Measurements from ENCODE around the gene NPIPA1.
"Not testable (repeated sequence)": the region's sequence is repeated elsewhere in the genome, so short reads cannot be mapped to it uniquely, and the experiment has no call there.

Gene NPIPA1

DNA sequence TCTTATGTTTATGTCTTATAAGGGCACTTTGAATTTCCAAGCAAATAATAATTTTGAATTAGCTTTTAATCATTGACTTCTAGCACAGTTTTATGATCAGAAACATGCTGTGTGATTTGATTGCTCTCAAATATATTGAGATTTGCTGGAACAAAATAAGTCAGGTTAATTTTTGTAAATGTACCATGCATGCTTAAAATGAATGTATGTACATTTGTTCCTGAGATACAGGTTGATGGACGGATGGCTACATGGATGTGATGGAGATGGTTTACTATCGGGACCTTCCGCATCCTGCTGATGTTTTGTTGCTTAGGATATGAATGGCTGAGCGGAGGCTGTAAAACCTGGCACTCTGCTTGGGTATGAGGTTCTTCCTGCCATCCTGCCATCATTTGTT, at the start of gene NPIPA1:
NPIPA1 (plus strand) TSS at position 301 of the 400 bp plus-strand sequence; CDS start at position 301, 0 bp downstream.
- not testable (repeated sequence) for DNase-seq

DNA sequence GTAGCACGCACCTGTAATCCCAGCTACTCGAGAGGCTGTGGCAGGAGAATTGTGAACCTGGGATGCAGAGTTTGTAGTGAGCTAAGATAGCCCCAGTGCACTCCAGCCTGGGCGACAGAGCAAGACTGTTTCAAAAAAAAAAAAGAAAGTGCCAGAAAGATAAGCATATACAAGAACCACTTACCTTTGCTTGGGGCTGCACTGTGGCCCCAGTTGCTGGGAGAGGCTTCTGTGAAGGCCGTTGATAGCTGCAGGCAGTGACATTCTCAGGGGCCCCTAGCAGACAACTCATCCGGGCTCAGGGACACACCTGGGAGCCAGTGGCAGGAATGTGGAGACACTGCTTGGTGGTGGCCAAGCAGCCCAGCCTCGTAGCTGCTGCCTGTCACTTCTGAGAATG, 45.1 kb upstream of the NPIPA1 start:
- DNase-seq, result not testable (repeated sequence)

DNA sequence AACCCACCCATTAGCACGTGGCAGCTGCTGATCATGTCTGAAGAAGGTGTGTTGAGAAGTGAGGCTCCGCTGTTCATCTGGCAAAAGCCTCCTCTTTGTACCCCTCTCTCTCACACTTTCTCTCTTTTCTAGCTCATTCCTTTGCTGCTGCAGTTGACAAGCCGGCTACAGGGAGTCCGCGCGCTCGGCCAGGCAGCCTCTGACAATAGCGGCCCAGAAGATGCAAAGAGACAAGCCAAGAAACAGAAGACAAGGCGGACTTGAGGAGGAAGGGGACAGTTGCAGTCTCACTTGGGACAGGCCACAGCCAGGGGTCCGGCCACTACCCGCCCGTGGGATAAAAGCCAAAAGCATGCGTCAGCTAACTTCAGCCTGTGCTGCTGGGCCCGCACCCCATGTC, 41.9 kb upstream of the NPIPA1 start:
- DNase-seq, result not testable (repeated sequence)

DNA sequence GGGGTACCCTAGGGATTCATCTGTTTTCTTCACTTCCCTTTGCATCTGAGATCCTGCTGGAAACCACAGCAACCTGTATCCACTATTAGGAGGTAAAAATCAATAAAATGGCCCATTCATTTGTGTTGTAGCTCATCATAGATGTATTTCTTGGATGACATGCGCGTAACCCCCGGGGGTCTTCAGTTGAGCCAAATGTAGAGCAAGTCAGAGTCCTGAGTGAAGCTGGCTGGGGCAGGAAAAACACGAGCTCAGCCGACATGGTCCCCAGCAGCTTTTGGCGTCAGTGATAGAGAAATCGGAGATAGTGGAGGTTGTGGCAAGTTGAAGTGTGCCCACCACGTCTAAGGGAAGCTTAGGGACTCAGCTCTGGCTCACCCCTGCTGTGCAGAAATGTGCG, 41.2 kb upstream of the NPIPA1 start:
- DNase-seq, result not testable (repeated sequence)

DNA sequence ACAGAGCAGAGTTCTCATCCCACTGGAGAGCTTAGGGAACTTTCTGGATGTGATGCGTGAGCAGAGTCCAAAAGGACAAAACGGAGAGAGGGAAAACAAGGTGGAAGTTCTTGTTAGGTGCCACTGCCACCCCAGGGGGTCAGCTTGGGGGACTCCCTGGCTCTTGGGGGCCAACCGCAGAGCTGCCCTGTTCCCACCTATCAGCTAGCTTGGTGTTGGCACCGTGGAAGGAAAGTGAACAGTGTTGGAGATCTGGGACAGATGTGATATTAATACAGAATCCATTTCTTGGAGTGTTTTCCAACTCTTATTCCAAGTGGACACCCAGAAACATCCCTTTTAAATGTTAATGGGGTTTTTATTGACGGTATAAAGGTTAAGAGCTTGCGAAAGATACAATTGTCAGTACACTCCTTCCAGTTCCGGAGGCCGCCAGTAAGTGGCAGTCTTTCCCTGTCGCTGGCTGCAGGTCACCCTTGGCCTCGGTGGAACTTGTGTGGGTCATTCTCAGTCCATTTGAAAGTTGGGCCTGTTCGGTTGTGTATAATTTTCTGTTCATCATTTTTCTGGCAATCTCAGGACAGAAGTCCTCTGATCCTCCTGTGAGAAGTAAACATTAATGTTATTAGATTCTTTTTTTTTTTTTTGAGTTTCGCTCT, 40.1 kb upstream of the NPIPA1 start:
- DNase-seq, result not testable (repeated sequence)

DNA sequence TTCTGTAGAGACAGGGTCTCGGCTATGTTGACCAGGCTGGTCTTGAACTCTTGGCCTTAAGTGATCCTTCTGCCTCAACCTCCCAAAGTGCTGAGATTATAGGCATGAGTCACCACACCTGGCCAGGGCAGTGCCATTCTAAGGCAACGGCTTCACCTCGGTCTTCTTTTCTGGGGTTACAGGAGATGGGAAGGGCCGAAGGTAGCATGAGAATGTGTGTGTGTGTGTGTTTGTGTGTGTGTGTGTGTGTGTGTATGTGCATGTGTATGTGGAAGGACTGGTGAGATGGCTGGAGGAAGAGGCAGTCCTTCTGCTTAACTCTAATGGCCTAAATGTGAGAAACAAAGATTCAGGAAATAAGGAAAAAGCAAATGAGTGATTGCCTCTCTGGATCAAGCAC, 39.1 kb upstream of the NPIPA1 start:
- DNase-seq, result not testable (repeated sequence)

DNA sequence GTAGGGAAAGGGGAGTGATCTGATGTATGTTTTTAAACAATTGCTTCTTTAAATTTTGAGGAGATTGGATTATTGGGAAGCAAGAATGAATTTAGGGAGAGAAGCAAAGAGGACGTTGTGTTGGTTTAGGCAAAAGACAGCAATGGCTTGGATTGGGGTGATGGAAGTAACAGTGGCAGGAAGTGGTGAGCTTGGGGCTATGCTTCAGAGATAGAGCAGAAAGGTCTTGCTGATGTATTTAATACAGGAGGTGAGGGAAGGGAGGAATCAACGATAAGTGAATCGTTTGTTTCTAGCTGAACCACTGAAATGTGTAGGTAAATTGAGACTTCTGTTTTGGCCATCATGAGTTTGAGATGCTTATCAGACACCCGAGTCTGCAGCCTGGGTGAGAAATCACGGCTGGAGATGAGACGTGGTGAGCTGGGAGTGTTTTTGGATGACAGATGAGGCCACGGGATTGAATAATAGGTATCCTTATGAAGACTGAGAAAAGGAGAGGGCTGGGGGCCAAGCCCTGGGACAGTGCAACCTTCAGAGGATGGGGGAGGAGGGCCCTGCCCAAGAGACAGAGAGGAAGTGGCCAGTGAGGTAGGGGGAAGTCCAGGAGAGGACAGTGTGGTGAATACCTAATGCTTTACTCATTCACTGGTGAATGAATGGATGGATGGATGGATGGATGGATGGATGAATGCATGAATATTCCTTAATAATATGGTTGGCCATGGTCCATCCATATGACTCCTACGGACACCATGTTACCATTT, 33.9 kb upstream of the NPIPA1 start:
- DNase-seq, result not testable (repeated sequence)

DNA sequence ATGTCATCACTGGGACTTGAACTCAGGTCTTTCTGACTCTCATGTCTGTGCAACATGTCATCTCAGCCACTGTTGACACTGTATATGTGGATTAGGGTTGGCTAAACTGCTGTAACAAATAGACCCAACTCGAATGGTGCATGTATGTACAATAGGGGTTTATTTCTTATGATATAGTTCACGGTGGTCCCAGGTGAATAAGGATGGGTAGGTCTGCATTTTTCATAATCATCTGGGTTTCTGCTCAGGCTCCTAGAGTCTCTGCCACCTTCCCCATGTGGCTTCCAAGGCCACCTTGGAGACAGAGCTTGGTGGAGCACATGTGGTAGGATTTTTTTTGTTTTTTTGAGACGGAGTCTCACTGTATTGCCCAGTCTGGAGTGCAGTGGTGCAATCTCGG, 27.5 kb upstream of the NPIPA1 start:
- not testable (repeated sequence) for DNase-seq

DNA sequence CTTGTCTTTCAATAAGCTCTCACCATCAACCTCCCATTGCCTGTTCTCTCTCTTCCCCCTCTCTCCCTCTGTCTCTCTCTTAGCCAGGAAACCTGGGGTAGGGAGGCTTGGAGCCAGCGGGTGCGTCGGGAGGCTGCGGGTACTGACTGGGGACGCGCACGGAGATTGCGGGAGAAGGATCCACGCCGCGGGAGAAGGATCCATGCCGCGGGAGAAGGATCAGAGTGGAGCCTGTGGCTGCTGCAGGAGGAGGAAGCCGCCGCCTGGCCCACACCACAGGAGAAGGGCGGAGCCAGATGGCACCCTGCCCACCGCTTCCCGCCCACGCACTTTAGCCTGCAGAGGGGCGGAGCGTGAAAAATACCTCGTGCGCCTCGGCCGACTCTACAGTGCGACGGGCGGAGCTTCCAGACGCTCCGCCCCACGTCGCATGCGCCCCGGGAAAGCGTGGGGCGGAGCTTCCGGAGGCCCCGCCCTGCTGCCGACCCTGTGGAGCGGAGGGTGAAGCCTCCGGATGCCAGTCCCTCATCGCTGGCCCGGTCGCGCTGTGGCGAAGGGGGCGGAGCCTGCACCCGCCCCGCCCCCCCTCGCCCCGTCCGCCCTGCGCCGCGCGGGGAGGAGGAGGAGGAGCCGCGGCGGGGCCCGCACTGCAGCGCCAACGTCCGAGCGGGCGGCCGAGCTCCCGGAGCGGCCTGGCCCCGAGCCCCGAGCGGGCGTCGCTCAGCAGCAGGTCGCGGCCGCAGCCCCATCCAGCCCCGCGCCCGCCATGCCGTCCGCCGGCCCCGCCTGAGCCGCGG, 26.2 kb upstream of the NPIPA1 start:
- DNase-seq, result not testable (repeated sequence)

DNA sequence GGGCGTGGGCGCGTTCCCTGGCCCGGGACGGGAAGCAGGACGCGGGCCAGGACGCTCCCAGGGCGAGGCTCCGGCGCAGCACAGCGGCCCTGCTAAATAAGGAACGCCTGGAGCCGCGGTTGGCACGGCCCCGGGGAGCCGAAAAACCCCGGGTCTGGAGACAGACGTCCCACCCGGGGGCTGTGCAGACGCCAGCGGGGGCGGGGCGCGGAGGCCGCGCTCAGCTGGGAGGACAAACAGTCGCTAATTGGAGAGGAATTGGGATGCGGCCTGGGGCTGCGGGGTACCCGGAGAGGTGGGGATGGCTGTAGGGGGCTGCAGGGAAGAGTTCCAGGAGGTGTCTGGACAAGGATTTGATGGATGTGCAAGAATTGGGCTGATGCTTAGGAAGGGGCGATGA, 25.3 kb upstream of the NPIPA1 start:
- not testable (repeated sequence) for DNase-seq

DNA sequence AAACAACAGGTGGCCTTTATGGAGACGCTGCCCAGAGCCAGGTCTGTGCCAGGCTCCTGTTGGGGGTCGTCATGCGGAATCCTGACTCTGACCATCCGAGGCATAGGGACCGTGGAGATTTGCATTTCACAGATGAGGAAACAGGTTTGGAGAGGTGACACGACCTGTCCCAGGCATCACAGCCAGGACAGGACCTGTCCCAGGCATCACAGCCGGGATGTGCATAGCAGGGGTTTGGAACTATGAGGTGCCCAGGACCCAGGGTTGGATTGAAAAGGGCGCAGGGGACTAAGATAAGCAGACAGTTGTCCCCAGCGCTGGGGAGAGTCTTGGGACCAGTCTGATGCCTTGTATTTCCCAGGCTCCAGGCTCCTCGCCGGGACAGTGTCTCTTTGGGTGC, 24.7 kb upstream of the NPIPA1 start:
- DNase-seq, result not testable (repeated sequence)

DNA sequence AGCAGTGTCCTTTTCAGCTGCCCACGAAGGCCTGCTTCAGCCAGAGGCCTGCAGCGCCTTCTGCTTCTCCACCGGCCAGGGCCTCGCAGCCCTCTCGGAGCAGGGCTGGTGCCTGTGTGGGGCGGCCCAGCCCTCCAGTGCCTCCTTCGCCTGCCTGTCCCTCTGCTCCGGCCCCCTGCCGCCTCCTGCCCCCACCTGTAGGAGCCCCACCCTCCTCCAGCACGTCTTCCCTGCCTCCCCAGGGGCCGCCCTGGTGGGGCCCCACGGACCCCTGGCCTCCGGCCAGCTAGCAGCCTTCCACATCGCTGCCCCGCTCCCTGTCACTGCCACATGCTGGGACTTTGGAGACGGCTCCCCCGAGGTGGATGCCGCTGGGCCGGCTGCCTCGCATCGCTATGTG, 18.7 kb upstream of the NPIPA1 start:
- not testable (repeated sequence) for DNase-seq

DNA sequence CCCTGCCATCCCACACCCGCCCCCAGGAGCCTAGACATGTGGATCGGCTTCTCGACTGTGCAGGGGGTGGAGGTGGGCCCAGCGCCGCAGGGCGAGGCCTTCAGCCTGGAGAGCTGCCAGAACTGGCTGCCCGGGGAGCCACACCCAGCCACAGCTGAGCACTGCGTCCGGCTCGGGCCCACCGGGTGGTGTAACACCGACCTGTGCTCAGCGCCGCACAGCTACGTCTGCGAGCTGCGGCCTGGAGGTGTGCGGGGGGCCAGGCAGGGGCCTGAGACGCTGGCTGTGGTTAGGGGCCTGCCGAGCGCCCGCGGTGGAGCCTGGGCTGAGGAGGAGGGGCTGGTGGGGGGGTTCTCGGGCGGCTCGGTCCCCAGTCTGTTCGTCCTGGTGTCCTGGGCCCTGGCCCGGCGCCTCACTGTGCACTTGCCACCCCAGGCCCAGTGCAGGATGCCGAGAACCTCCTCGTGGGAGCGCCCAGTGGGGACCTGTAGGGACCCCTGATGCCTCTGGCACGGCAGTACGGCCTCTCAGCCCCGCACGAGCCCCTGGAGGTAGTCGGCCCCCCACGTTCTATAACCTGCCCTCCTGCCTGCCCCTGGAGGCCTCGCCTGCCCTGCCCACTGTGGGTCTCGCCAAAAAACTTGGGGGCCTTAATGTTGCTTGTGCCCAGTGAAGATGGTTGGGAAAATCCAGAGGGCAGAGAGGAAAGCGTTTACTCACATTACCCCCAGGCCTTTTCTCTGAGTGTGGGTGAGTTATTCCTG, 17.2 kb upstream of the NPIPA1 start:
- DNase-seq, result not testable (repeated sequence)

DNA sequence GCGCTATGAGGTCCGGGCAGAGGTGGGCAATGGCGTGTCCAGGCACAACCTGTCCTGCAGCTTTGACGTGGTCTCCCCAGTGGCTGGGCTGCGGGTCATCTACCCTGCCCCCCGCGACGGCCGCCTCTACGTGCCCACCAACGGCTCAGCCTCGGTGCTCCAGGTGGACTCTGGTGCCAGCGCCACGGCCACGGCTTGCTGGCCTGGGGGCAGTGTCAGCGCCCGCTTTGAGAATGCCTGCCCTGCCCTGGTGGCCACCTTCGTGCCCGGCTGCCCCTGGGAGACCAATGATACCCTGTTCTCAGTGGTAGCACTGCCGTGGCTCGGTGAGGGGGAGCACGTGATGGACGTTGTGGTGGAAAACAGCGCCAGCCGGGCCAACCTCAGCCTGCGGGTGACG, 15.0 kb upstream of the NPIPA1 start:
- not testable (repeated sequence) for DNase-seq

DNA sequence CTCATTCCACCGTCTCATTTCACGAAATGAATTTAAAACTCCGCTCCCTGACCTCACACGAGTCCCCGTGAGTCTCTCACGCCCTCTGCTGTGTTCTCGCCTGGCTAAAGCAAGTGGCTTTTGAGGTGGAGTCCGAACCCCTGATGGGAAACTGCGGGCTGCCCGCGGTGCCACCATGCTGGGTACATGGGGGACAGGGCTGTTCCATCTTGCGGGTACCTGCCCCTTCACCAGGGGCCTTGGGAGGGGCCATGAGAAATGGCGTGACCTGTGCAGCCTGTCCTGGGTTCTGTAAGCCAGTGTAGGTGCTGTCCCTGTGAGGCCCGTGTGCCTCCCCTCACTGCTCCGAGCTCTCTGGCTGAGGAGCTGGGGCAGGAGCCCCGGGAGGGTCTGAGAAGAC, 14.3 kb upstream of the NPIPA1 start:
- not testable (repeated sequence) for DNase-seq

DNA sequence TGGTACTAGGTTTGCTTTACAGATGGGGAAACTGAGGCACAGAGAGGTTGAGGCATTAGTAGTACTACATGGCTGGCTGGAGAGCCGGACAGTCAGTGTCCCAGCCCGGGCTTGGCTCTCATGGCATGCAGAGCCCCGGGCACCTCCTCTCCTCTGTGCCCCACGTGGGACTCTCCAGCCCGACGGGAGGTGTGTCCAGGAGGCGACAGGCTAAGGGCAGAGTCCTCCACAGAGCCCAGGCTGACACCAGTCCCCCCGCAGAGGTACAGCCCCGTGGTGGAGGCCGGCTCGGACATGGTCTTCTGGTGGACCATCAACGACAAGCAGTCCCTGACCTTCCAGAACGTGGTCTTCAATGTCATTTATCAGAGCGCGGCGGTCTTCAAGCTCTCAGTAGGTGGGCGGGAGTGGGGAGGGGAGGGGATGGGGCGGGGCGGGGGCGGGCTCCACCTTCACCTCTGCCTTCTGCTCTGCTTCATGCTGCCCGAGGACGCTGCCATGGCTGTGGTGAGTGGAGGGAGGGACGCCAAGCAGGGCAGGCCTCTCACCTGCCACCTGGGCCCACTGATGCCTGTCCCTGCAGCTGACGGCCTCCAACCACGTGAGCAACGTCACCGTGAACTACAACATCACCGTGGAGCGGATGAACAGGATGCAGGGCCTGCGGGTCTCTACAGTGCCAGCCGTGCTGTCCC, 13.7 kb upstream of the NPIPA1 start:
- DNase-seq, result not testable (repeated sequence)

DNA sequence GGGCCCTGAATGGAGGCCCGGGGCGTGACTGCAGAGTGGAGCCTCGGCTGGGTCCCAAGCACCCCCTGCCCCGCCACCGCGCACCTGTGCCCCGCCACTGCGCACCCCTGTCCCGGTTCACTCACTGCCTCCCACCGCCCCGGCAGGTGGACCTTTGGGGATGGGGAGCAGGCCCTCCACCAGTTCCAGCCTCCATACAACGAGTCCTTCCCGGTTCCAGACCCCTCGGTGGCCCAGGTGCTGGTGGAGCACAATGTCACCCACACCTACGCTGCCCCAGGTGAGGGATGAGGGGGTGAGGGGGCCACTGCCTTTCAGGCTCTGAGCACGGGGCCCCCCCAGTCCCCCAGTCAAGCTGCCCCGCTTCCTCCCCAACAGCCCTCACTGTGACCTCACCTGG, 12.9 kb upstream of the NPIPA1 start:
- not testable (repeated sequence) for DNase-seq

DNA sequence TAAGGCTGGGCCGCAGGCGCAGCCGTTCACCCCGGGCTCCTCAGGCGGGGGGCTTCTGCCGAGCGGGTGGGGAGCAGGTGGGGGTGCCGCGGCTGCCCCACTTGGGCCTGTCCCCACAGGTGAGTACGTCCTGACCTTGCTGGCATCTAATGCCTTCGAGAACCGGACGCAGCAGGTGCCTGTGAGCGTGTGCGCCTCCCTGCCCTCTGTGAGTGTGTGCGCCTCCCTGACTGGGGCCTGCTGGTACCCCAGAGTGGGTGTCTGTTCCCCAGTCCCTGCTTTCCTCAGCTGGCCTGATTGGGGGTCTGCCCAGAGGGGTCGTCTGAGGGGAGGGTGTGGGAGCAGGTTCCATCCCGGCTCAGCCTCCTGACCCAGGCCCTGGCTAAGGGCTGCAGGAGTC, 12.3 kb upstream of the NPIPA1 start:
- not testable (repeated sequence) for DNase-seq

DNA sequence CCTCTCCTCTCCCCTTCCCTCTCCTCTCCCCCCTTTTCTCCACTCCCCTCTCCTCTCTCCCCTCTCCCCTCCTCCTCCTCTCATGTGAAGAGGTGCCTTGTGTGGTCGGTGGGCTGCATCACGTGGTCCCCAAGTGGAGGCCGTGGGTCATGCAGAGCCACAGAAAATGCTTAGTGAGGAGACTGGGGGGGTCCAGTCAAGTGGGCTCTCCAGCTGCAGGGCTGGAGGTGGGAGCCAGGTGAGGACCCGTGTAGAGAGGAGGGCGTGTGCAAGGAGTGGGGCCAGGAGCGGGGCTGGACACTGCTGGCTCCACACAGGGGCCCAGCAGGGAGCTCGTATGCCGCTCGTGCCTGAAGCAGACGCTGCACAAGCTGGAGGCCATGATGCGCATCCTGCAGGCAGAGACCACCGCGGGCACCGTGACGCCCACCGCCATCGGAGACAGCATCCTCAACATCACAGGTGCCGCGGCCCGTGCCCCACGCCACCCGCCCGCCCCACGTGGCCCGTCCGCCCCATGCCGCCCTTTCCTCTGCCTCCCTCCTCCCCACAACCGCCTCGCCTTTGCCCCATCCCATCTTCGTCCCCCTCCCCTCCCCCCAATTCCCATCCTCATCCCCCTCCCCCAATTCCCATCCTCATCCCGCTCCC, 9.1 kb upstream of the NPIPA1 start:
- not testable (repeated sequence) for DNase-seq

DNA sequence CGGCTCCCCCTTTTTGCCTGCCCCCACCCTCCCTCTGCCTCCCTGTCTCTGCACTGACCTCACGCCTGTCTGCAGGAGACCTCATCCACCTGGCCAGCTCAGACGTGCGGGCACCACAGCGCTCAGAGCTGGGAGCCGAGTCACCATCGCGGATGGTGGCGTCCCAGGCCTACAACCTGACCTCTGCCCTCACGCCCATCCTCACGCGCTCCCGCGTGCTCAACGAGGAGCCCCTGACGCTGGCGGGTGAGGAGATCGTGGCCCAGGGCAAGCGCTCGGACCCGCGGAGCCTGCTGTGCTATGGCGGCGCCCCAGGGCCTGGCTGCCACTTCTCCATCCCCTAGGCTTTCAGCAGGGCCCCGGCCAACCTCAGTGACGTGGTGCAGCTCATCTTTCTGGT, 8.1 kb upstream of the NPIPA1 start:
- DNase-seq, result not testable (repeated sequence)

DNA sequence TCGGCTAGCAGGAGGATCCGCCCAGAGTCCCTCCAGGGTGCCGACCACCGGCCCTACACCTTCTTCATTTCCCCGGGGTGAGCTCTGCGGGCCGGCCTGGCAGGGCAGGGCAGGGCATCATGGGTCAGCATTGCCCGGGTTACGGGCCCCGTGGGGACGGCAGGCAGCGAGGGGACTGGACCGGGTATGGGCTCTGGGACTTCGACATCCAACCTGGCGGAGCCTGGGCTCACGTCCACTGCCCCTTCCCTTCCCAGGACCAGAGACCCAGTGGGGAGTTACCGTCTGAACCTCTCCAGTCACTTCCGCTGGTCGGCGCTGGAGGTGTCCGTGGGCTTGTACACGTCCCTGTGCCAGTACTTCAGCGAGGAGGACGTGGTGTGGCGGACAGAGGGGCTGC, 7.0 kb upstream of the NPIPA1 start:
- not testable (repeated sequence) for DNase-seq

Measured in NCI-H510A (cell line).